HCT116 (cell line): Measurements from ENCODE around the gene FADS6. TPM values are rescaled to one million over a fixed set of nuclear protein-coding genes. Genes with fewer than 3 reads are reported as not detected.

Experiments
- ATAC-seq: fragments of 200-7000 bp; cut with Tn5 transposase; 2 replicates; pipeline ENCODE4 v1.9.1; 2020; ENCODE audit warnings: mild to moderate bottlenecking, moderate library complexity
- BruUV-seq: library from RNA; stranded (reverse); fragments of 400-500 nt; replicated peaks from 2 replicates; lab custom pipeline; 2021; lab: Mats Ljungman, UMichigan
- CTCF ChIA-PET: fragments of 300-600 bp; sonication (Branson Sonifier 250); formaldehyde crosslinking; loops from one replicate; lab custom pipeline; 2021; ENCODE audit warnings: antibody characterized with exemption; lab: Charles Lee
- POLR2A ChIA-PET: fragments of 300-600, 350-600 bp; sonication (Branson Sonifier 250); formaldehyde crosslinking; loops from one replicate; lab custom pipeline; 2021; ENCODE audit warnings: antibody characterized with exemption; lab: Charles Lee
- RAD21 ChIA-PET, 2 experiments: fragments of 300-600 bp; sonication (Branson Sonifier 250); formaldehyde crosslinking; loops; one replicate each; lab custom pipeline; 2023; ENCODE audit warnings: low total read pairs in 2 of 2; ENCODE audit not compliant: uncharacterized antibody in 2 of 2, unreplicated experiment in 2 of 2, low non-redundant PET in 1 of 2; lab: Charles Lee
- DNase-seq: peaks from one replicate; pipeline ENCODE4 v3.0.0-alpha.2; 2010; ENCODE audit warnings: low read depth, low spot score
- H2AFZ ChIP-seq: fragments of 200-600 bp; shearing (Covaris generic), sonication (generic); 2 replicates; pipeline ENCODE4 v1.6.1; 2017; ENCODE audit warnings: low read depth, mixed run types, mixed read lengths, antibody characterized with exemption, low read length; ENCODE audit not compliant: poor library complexity, severe bottlenecking
- H3K27ac ChIP-seq: 2 replicates; pipeline ENCODE4 v1.5.1; 2012; ENCODE audit warnings: low read depth, low read length
- H3K27me3 ChIP-seq: fragments of 200-600 bp; sonication (generic); 2 replicates; pipeline ENCODE4 v1.6.1; 2016; ENCODE audit warnings: mixed run types, low read length, mixed read lengths; ENCODE audit not compliant: insufficient read depth
- H3K36me3 ChIP-seq, 2 experiments: fragments of 200-500 bp in 1 of 2; fragments of 200-600 bp in 1 of 2; sonication (Bioruptor generic) in 1 of 2; sonication (generic) in 1 of 2; 2 replicates each; pipeline versions ENCODE4 v1.5.1 to v1.6.1; 2014 to 2016; ENCODE audit warnings: low read length in 2 of 2, inconsistent platforms in 1 of 2, mixed read lengths in 1 of 2, mixed run types in 1 of 2; ENCODE audit not compliant: insufficient read depth in 2 of 2, control insufficient read depth in 1 of 2
- H3K4me1 ChIP-seq, 2 experiments: fragments of 200-600 bp in 1 of 2; sonication (generic) in 1 of 2; 2 replicates each; pipeline versions ENCODE4 v1.5.1 to v1.6.1; 2012 to 2017; ENCODE audit warnings: low read length in 2 of 2, inconsistent platforms in 1 of 2, mild to moderate bottlenecking in 1 of 2, mixed read lengths in 1 of 2, mixed run types in 1 of 2, moderate library complexity in 1 of 2; ENCODE audit not compliant: insufficient read depth in 2 of 2, control insufficient read depth in 1 of 2
- H3K4me2 ChIP-seq: fragments of 200-600 bp; sonication (generic); 2 replicates; pipeline ENCODE4 v1.6.1; 2017; ENCODE audit warnings: mixed run types, low read length, mixed read lengths
- H3K4me3 ChIP-seq, 2 experiments: fragments of 200-600 bp in 1 of 2; sonication (generic) in 1 of 2; replicated peaks in 1 of 2; 2 replicates each; pipeline ENCODE4 v1.5.1; 2011 to 2016; ENCODE audit warnings: low read length in 2 of 2, control low read depth in 1 of 2, low read depth in 1 of 2, mild to moderate bottlenecking in 1 of 2, mixed read lengths in 1 of 2, mixed run types in 1 of 2
- H3K79me2 ChIP-seq: fragments of 200-600 bp; sonication (generic); 2 replicates; pipeline ENCODE4 v1.6.1; 2017; ENCODE audit warnings: mild to moderate bottlenecking, mixed run types, low read length, moderate library complexity, mixed read lengths; ENCODE audit not compliant: insufficient read depth
- H3K9ac ChIP-seq: fragments of 200-600 bp; sonication (generic); 2 replicates; pipeline ENCODE4 v1.6.1; 2016; ENCODE audit warnings: low read length, mixed read lengths
- H3K9me2 ChIP-seq: fragments of 200-600 bp; sonication (generic), shearing (Covaris generic); 2 replicates; pipeline ENCODE4 v1.6.1; 2017; ENCODE audit warnings: mixed run types, mild to moderate bottlenecking, moderate library complexity; ENCODE audit not compliant: insufficient read depth
- H3K9me3 ChIP-seq, 2 experiments: fragments of 200-500 bp in 1 of 2; fragments of 200-600 bp in 1 of 2; sonication (Bioruptor generic) in 1 of 2; sonication (generic) in 1 of 2; 2 replicates each; pipeline ENCODE4 v1.6.1; 2014 to 2017; ENCODE audit warnings: low read length in 2 of 2, mixed read lengths in 2 of 2, inconsistent platforms in 1 of 2, low read depth in 1 of 2, mild to moderate bottlenecking in 1 of 2, mixed run types in 1 of 2, moderate library complexity in 1 of 2; ENCODE audit not compliant: control insufficient read depth in 1 of 2, insufficient read depth in 1 of 2
- H4K20me1 ChIP-seq: fragments of 200-600 bp; sonication (generic), shearing (Covaris generic); 2 replicates; pipeline ENCODE4 v1.6.1; 2017; ENCODE audit warnings: mixed run types, mild to moderate bottlenecking, moderate library complexity; ENCODE audit not compliant: insufficient read depth
- CBX3 ChIP-seq: IDR thresholded peaks from 2 replicates; pipeline ENCODE4 v1.6.1; 2012; ENCODE audit warnings: low read depth
- CTCF ChIP-seq, 3 experiments: fragments of 200-600 bp in 1 of 3; sonication (generic) in 1 of 3; IDR thresholded peaks in 2 of 3; conservative IDR thresholded peaks in 1 of 3; 2 replicates each; pipeline ENCODE4 v1.5.1; 2012 to 2017; ENCODE audit warnings: low read depth in 2 of 3, low read length in 2 of 3, antibody characterized with exemption in 1 of 3, borderline replicate concordance in 1 of 3, control low read depth in 1 of 3, mild to moderate bottlenecking in 1 of 3, mixed read lengths in 1 of 3, mixed run types in 1 of 3, moderate library complexity in 1 of 3; ENCODE audit not compliant: insufficient read depth in 1 of 3
- EGR1 ChIP-seq: IDR thresholded peaks from 2 replicates; pipeline ENCODE4 v1.6.1; 2012; ENCODE audit warnings: low read depth
- EZH2 ChIP-seq: fragments of 200-600 bp; sonication (generic); IDR thresholded peaks from 2 replicates; pipeline ENCODE4 v1.6.1; 2017; ENCODE audit warnings: antibody characterized with exemption, mixed run types
- FOSL1 ChIP-seq: IDR thresholded peaks from 2 replicates; pipeline ENCODE4 v1.6.1; 2012; ENCODE audit warnings: low read depth
- JUND ChIP-seq: IDR thresholded peaks from 2 replicates; pipeline ENCODE4 v1.6.1; 2012
- POLR2A ChIP-seq: IDR thresholded peaks from 2 replicates; pipeline ENCODE4 v1.7.0; 2011; ENCODE audit warnings: borderline replicate concordance; ENCODE audit not compliant: insufficient read depth, insufficient read length; ENCODE audit errors: extremely low read depth
- POLR2AphosphoS5 ChIP-seq: IDR thresholded peaks from 2 replicates; pipeline ENCODE4 v1.6.1; 2011; ENCODE audit warnings: mild to moderate bottlenecking, low read depth, low read length, moderate library complexity
- SP1 ChIP-seq: IDR thresholded peaks from 2 replicates; pipeline ENCODE4 v1.6.1; 2012; ENCODE audit warnings: low read depth
- SRF ChIP-seq: IDR thresholded peaks from 2 replicates; pipeline ENCODE4 v1.6.1; 2012; ENCODE audit warnings: low read depth
- TCF7L2 ChIP-seq: IDR thresholded peaks from 2 replicates; pipeline ENCODE4 v1.7.0; 2011; ENCODE audit warnings: borderline replicate concordance, inconsistent platforms; ENCODE audit not compliant: insufficient read depth, insufficient read length; ENCODE audit errors: extremely low read depth
- ZBTB33 ChIP-seq: IDR thresholded peaks from 2 replicates; pipeline ENCODE4 v1.6.1; 2011; ENCODE audit warnings: mild to moderate bottlenecking, low read length, moderate library complexity; ENCODE audit not compliant: insufficient replicate concordance; ENCODE audit errors: extremely low read depth
- intact Hi-C: fragments of 100-400 bp; cut with micrococcal nuclease; formaldehyde crosslinking; loops from 2 replicates; pipeline ENCODE4 v1.10.0; 2022
- total RNA-seq: library from RNA; stranded (reverse); gene quantifications from one replicate; pipeline ENCODE4 v1.2.1, GENCODE V29; 2021; ENCODE audit not compliant: unreplicated experiment

Gene FADS6
- total RNA-seq, 1 experiment from 2014 or later, result not detected

- TF ChIP-seq SRF (no peak), POLR2A (no peak), CTCF (IDR thresholded peaks at IDR 0.05 in 2 of 3, conservative IDR thresholded peaks at IDR 0.05 in 1 of 3; ENCODE audit: borderline replicate concordance in 1 of 3, insufficient read depth in 1 of 3, low read depth in 2 of 3, low read length in 2 of 3) (no peak), SP1 (no peak), ZBTB33 (no peak), FOSL1 (no peak), CBX3 (no peak), POLR2AphosphoS5 (no peak), EGR1 (no peak), TCF7L2 (no peak), JUND (no peak), EZH2 (no peak)
- DNase-seq (no peak), ATAC-seq (peak; percentile 39)
- H3K27ac ChIP-seq, result no peak overlapping the region; the same call in 1 of the 2 replicates
- ChIA-PET CTCF (interaction anchor here (1.1 kb wide), 1 partner anchor 40 kb away, joined by 3 read pairs; no protein-coding TSS in a partner anchor), POLR2A (no interaction called here), RAD21 (no interaction called here)
- no peaks in the 10 kb centered on the region for H3K9me3 ChIP-seq
- H3K4me1 ChIP-seq, result peaks cover 16 to 34% of the 10 kb centered on the region in 2 experiments
- peaks cover 0 to 2% of the 10 kb centered on the region in 2 experiments; a peak in 1 of 4 replicates for H3K36me3 ChIP-seq
- BruUV-seq, result no TSS peak
- no peak overlapping the region for H3K4me3 ChIP-seq
- H4K20me1 ChIP-seq, result no peaks in the 10 kb centered on the region
- intact Hi-C loops, result no loop called here
- H3K9ac ChIP-seq, result no peak overlapping the region
- H2AFZ ChIP-seq, result no peak overlapping the region
- H3K79me2 ChIP-seq, result no peaks in the 10 kb centered on the region
- no peaks in the 10 kb centered on the region for H3K9me2 ChIP-seq
- H3K27me3 ChIP-seq, result peaks cover 4% of the 10 kb centered on the region; the same call in 1 of the 2 replicates
- no peak overlapping the region for H3K4me2 ChIP-seq
Measured at GRCh38 chr17:74920642-74921025, 27.2 kb upstream of the FADS6 start.
